PC-9 (cell line): Measurements from ENCODE around the gene MRPL40. TPM values are rescaled to one million over a fixed set of nuclear protein-coding genes. Genes with fewer than 3 reads are reported as not detected.

Experiments used
- BruUV-seq: library from RNA; stranded (reverse); fragments of 400-500 nt; replicated peaks from 2 replicates; lab custom pipeline; 2021; lab: Mats Ljungman, UMichigan
- CTCF ChIA-PET: fragments of 300-600 bp; sonication (Branson Sonifier 250); formaldehyde crosslinking; loops from one replicate; lab custom pipeline; 2022; ENCODE audit warnings: antibody characterized with exemption; lab: Charles Lee
- POLR2A ChIA-PET: fragments of 300-600 bp; sonication (Branson Sonifier 250); formaldehyde crosslinking; loops from one replicate; lab custom pipeline; 2022; ENCODE audit warnings: antibody characterized with exemption; ENCODE audit not compliant: unreplicated experiment; lab: Charles Lee
- DNase-seq, 2 experiments: peaks; one replicate each; pipeline versions ENCODE4 v3.0.0 to v3.0.0-alpha.2; 2015 to 2022; ENCODE audit warnings: mixed read lengths in 1 of 2
- H2AFZ ChIP-seq: fragments of 200-600 bp; sonication (generic); 2 replicates; pipeline ENCODE4 v1.8.1; 2017; ENCODE audit warnings: antibody characterized with exemption
- H3F3A ChIP-seq: fragments of 200-600 bp; sonication (generic); 2 replicates; pipeline ENCODE4 v1.8.1; 2017; ENCODE audit warnings: antibody characterized with exemption, mild to moderate bottlenecking, low read depth; ENCODE audit not compliant: insufficient read depth
- H3K27ac ChIP-seq: fragments of 200-600 bp; sonication (generic); 2 replicates; pipeline ENCODE4 v1.6.1; 2016; ENCODE audit warnings: mixed run types
- H3K27me3 ChIP-seq: fragments of 200-600 bp; sonication (generic); 2 replicates; pipeline ENCODE4 v1.6.1; 2016; ENCODE audit warnings: low read depth, mixed run types; ENCODE audit not compliant: insufficient read depth
- H3K36me3 ChIP-seq: fragments of 200-600 bp; sonication (generic); 2 replicates; pipeline ENCODE4 v1.6.1; 2016; ENCODE audit warnings: low read depth, mixed run types
- H3K4me1 ChIP-seq: fragments of 200-600 bp; sonication (generic); replicated peaks from 2 replicates; pipeline ENCODE4 v1.6.1; 2016; ENCODE audit warnings: mixed run types; ENCODE audit not compliant: insufficient read depth
- H3K4me2 ChIP-seq: fragments of 200-600 bp; sonication (generic); 2 replicates; pipeline ENCODE4 v1.6.1; 2017; ENCODE audit warnings: mixed run types
- H3K4me3 ChIP-seq: fragments of 200-600 bp; sonication (generic); 2 replicates; pipeline ENCODE4 v1.6.1; 2016; ENCODE audit warnings: mixed run types
- H3K79me2 ChIP-seq: fragments of 200-600 bp; sonication (generic); 2 replicates; pipeline ENCODE4 v1.6.1; 2017; ENCODE audit warnings: low read depth, mixed run types
- H3K9me2 ChIP-seq: fragments of 200-600 bp; sonication (generic); 2 replicates; pipeline ENCODE4 v1.8.1; 2017; ENCODE audit warnings: mild to moderate bottlenecking; ENCODE audit not compliant: insufficient read depth
- H3K9me3 ChIP-seq: fragments of 200-600 bp; sonication (generic); 2 replicates; pipeline ENCODE4 v1.8.1; 2016; ENCODE audit warnings: low read depth; ENCODE audit not compliant: insufficient read depth
- H4K20me1 ChIP-seq: fragments of 200-600 bp; sonication (generic); 2 replicates; pipeline ENCODE4 v1.8.1; 2017; ENCODE audit not compliant: insufficient read depth
- CTCF ChIP-seq: fragments of 200-600 bp; sonication (generic); conservative IDR thresholded peaks from 2 replicates; pipeline ENCODE4 v1.6.1; 2017; ENCODE audit warnings: mixed run types, antibody characterized with exemption, mild to moderate bottlenecking, moderate library complexity
- EZH2 ChIP-seq: fragments of 200-600 bp; sonication (generic); IDR thresholded peaks from 2 replicates; pipeline ENCODE4 v1.8.0; 2017; ENCODE audit warnings: antibody characterized with exemption, low read depth
- intact Hi-C: fragments of 100-400 bp; cut with micrococcal nuclease; formaldehyde crosslinking; loops from one replicate; pipeline ENCODE4 v1.10.0; 2022; ENCODE audit not compliant: unreplicated experiment
- total RNA-seq: library from RNA; stranded (reverse); gene quantifications from 2 replicates; pipeline ENCODE4 v1.2.3, GENCODE V29; 2021

MRPL40 gene
- total RNA-seq, 1 experiment from 2014 or later = 25.1 TPM

GRCh38 chr22:19455033-19455432 lies 22.7 kb downstream of the MRPL40 start:
- H3K79me2 ChIP-seq = no peaks in the 10 kb centered on the region
- H3K27me3 ChIP-seq = no peaks in the 10 kb centered on the region
- H3K9me2 ChIP-seq = no peaks in the 10 kb centered on the region
- no TSS peak for BruUV-seq
- H3K4me3 ChIP-seq = no peak overlapping the region
- no peaks in the 10 kb centered on the region for H3K4me1 ChIP-seq
- TF ChIP-seq EZH2 = no peak
- TF ChIP-seq CTCF = no peak
- no peak overlapping the region for H3K27ac ChIP-seq
- no peak overlapping the region for H3K4me2 ChIP-seq
- no peaks in the 10 kb centered on the region for H3K9me3 ChIP-seq
- H2AFZ ChIP-seq = no peak overlapping the region
- intact Hi-C loops = no loop called here
- POLR2A ChIA-PET = no interaction called here
- no peaks in the 10 kb centered on the region for H4K20me1 ChIP-seq
- H3F3A ChIP-seq = no peaks in the 10 kb centered on the region; the same call in 1 of the 2 replicates
- no peaks in the 10 kb centered on the region for H3K36me3 ChIP-seq
- CTCF ChIA-PET = no interaction called here
- DNase-seq = no peak

- BruUV-seq = no TSS peak
- intact Hi-C loops = no loop called here
- no peaks in the 10 kb centered on the region for H3K9me2 ChIP-seq
- CTCF ChIA-PET = no interaction called here
- no peaks in the 10 kb centered on the region; the same call in 1 of the 2 replicates for H3F3A ChIP-seq
- DNase-seq = no peak
- no peaks in the 10 kb centered on the region for H3K4me1 ChIP-seq
- POLR2A ChIA-PET = no interaction called here
- no peaks in the 10 kb centered on the region for H3K36me3 ChIP-seq
- no peak overlapping the region for H2AFZ ChIP-seq
- H3K79me2 ChIP-seq = no peaks in the 10 kb centered on the region
- no peaks in the 10 kb centered on the region for H3K27me3 ChIP-seq
- H3K4me2 ChIP-seq = no peak overlapping the region
- no peaks in the 10 kb centered on the region for H4K20me1 ChIP-seq
- H3K27ac ChIP-seq = no peak overlapping the region
- H3K9me3 ChIP-seq = no peaks in the 10 kb centered on the region
- no peak overlapping the region for H3K4me3 ChIP-seq
- TF ChIP-seq EZH2 = no peak
- TF ChIP-seq CTCF = no peak
Measured at GRCh38 chr22:19455585-19456370, 23.4 kb downstream of the MRPL40 start.

- Histone ChIP-seq H3K27me3 (no peaks in the 10 kb centered on the region), H3K4me2 (no peak overlapping the region), H3F3A (no peaks in the 10 kb centered on the region), H3K4me3 (no peak overlapping the region), H3K9me3 (no peaks in the 10 kb centered on the region), H4K20me1 (no peaks in the 10 kb centered on the region), H2AFZ (no peak overlapping the region), H3K27ac (no peak overlapping the region), H3K36me3 (no peaks in the 10 kb centered on the region), H3K9me2 (no peaks in the 10 kb centered on the region), H3K79me2 (no peaks in the 10 kb centered on the region), H3K4me1 (no peaks in the 10 kb centered on the region)
- ChIA-PET POLR2A (no interaction called here), CTCF (no interaction called here)
- TF ChIP-seq EZH2 (no peak), CTCF (no peak)
- intact Hi-C loops = no loop called here
- DNase-seq = no peak
- BruUV-seq = no TSS peak
Measured at GRCh38 chr22:19456541-19456940, 24.2 kb downstream of the MRPL40 start.
